ELR (cell line): ENCODE measurements around the gene DCAF16.

Source experiments
- DNase-seq: peaks from one replicate; pipeline ENCODE4 v3.0.0-alpha.2; 2015; ENCODE audit warnings: low read depth

DCAF16 gene

DNA sequence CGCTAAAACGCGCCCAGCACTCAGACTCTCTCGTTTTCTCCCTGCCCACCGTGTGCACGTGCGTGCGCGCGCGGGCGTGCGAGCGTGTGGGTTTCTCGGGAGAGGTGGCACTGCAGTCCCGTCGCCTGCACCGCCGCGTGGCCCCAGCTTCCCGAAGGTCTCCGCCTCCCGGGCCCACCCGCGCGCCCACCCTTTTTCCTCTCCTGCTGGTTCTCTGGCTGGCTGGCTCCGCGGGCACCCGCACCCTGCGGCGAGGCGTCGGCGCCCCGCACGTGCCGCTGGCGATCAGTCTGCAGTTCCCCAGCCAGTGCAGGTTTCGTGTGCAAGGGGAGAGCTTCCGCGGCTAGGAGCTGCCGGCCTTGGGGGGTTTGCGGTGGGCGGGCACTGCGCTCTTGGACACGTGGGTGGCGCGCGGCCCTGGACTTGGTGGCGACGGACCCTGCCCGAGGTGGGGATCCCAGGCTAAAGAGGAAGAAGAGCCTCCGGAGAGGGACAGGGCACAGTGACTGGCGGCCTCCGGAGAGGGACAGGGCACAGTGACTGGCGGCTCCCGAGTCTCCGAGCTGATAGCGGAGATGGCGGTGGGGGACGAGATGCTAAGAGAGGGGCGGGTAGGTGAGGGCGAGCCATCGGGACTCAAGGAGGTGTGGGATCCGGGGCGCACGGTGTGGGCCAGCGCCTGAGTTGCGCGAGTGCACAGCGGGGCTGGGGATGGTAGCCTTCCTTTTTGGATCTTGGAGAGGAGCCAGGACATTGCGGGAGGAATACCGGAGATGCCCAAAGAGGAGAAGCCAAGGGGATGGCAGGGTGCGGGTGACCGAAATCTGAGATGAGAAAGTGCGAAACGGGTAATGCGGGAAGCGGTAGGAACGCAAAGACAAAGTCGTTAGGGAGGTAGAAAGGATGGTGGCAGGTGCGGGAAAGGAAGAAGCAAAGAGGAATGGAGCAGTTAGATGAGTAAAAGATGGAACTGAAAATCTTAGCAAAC is 29.0 kb downstream of the DCAF16 start, which contains the start of gene FAM184B:
FAM184B (minus strand) TSS at position 322 of the 988 bp plus-strand sequence. CDS start 322 bp downstream, outside the sequence.
- DNase-seq: peak; percentile 4

DNA sequence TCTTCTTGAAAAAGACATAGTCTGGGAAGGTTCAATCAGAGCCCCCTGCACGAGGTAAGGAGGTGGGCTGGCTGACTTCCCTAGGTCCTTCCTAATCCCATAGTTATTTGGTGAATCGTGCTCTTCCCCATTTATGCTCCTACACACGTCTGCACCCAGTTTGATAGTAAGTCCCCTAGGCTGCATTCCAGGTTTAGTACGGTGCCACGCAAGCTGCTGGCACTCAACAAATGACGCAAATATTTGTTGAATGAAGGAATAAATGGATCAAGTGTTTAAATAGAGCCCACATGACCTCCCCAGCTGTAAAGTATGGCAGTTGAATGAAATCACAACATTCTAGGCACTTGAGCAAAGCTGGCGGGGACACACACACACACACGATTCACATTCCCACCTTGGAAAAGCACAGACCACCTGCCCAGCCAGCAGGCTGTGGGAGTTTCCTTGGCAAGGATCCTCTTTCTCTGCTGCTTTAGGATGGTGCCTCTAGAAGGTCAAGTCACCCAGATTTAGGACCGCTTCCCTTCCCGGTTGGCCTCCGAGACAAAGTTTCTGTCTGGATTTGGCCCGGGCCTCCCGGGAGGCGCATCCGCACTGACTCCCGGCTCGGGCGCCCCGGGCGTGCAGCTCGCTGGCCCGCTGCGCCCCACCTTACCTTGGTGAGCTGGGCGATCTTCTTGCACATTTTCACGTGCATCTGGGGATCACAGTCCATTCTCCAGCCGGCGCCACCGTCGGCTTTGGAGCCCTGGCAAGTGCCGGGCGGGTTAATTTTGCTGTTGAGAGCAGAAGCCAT is 29.9 kb downstream of the DCAF16 start:
- peak; percentile 13 for DNase-seq

DNA sequence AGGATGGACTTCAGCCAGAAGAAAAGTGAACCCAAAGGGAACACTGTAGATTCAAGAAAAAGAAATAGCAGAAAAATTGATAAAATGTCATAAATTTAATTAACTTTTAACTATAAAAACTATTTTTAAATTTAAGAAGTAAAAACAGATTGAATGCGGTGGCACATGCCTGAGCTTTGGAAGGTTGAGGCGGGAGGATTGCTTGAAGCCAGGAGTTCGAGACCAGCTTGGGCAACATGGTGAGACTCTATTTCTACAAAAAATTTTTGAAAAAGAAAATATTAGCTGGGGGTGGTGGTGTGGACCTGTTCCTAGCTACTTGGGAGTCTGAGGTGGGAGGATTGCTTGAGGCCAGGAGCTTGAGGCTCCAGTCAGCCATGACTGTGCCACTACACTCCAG is 32.1 kb downstream of the DCAF16 start:
- DNase-seq: no peak

DNA sequence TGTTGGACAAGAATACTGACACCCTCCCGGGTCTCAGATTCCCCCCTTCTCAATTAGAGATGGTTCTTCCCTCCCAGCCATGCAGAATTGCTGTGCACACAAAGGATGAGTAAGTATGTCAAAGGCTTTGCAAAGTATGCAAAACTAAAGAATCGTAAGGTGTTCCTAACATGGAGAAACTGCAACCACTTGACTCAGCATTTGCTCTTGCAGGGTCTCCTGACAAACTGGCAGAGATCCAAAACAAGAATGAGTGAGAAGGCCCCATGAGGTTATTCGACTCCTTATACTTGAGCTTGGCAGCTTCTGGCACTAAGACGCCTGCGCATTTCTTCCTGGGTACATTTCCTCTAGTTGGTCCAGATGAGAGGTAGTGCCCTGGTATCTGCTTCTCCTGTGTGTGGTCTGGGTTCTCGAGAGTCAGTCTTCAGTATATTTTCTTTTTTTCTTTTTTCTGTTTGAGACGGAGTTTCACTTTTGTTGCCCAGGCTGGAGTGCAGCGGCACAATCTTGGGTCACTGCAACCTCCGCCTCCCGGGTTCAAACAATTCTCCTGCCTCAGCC is 37.3 kb downstream of the DCAF16 start:
- DNase-seq: no peak

DNA sequence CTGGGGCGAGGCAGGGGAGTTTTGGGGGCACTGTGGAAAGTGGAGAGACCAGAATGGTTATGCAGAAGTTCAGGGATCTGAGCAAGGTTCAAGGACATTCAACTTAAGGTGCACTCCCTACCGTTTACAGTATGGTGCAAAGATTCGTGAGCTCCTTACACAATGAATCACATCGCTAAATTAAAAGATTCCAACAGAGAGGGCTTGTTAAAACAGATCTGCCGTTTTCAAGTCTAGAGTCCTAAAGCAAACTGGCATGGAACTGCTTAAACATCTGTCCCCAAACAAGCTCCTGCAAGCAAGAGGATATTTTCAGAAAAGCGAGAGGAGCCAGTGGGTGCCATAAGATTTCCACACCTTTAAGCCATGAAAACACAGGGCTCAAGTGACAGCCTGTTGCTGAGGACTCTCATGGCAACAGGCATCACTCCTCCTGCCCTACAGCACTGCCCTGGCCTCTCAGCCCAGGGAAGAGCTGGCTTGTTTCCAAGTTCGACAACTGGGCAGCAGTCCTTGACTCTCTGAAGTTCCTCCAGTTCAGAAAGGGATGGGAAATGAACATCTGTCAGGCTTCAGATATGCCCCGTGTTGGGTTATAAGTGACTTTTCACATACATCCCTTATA is 39.2 kb downstream of the DCAF16 start:
- DNase-seq: no peak

DNA sequence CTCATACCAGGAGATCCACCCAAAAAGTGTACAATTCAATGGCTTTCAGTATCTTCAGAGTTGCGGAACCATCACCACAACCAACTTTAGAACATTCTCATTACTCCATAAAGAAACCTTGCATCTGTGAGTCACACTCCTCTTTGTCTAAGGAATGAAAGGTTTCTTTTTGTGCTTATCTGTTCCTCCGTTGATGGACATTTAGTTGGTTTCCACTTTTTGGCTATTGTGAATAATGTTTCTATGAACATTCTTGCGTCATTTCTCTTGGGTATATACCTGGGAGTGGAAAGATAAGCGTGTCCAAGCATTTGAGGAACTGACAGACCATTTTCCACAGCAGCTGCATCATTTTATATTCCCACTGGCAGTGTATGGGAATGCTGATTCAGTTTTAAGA is 39.7 kb downstream of the DCAF16 start:
- no peak for DNase-seq

DNA sequence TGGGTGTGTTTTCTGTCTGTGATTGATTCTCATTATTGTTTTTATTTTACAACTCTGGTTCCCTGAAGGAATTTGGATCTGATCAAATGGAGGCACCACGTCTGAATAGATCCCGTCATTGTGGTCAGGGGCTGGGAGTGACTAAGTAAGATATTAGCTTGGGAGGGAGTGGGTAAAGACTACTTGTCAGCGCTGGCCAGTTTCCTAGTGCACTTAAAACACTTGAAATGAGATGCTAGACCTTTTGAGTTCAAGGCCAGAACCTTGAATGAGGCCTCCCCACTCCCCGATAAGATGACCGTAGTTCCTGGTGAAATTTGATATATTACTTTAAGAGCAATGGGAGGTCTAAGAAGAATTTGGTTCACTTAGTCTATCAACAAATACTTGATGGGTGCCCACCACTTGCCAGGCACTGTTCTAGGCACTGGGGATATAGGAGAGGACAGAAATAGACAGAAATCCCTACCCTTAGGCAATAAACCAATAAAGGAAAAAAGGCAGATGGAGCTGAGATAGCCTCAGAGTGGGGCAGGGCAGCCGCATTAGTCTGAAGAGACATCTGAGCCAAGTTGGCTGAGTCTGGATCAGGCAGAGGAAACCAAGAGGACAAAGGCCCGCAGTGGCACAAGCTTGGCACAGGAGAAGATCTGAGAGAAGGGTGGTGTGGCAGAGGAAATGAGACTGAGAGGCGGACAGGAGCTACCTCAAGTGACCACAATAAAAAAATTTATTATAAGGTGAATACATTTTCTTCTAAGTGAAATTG is 41.0 kb downstream of the DCAF16 start:
- no peak for DNase-seq

DNA sequence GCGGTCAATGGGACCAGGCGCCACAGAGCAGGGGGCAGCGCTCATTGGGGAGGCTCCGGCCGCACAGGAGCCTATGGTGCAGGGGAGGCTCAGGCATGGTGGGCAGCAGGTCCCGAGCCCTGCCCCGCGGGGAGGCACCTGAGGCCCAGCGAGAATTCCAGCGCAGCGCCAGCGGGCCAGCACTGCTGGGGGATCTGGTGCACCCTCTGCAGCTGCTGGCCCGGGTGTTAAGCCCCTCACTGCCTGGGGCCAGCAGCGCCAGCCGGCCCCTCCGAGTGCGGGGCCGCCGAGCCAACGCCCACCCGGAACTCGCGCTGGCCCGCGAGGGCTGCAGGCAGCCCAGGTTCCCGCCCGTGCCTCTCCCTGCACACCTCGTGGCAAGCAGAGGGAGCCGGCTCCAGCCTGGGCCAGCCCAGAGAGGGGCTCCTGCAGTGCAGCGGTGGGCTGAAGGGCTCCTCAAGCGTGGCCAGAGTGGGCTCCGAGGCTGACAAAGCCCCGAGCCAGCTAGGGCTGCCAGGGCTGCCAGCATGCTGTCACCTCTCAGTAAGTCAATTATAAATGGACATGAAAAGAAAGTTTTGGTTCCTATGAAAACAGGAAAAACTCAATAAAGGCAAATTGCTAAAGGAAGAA is 43.6 kb downstream of the DCAF16 start:
- DNase-seq: no peak

DNA sequence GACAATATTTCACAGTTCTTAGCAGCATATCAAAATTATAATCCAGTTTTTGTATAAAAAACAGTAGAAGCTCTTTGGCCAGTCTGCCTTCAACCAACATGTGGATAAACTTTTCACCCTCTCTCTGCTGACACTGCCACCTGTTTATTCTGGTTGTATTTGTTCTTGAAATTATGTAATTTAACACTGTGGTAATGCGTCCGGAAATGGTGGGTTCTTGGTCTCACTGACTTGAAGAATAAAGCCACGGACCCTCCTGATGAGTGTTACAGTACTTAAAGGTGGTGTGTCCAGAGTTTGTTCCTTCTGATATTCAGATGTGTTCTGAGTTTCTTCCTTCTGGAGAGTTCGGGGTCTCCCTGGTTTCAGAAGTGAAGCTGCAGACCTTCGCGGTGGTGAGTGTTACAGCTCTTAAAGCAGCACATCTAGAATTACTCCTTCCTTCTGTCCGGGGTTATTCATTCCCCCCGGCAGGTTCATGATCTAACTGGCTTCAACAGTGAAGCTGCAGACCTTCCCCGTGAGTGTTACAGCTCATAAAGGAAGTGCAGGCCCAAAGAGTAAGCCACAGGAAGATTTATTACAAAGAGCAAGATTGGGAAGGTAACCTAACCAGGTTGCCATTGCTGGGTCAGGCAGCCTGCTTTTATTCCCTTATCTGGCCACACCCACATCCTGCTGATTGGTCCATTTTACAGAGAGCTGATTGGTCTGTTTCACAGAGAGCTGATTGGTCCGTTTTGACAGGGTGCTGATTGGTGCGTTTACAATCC is 44.9 kb downstream of the DCAF16 start:
- no peak for DNase-seq

DNA sequence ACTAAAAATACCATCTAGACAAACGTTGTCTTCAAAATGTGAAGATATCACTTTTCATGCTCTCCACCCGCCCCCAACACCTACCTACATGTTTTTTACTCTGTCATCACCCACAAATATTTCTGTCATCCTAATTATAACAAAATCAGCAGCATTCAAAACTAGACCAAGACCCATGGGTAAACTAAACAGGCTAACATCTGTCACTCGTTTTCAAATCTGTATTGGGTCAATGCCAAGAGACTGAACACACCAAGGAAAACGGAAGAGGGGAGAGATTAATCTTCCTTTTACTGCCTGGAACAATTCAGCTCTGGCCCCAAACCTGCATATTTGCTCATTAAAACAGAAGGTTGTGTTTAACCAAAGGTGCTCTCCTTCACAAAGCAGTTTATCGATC is 46.6 kb downstream of the DCAF16 start:
- DNase-seq: no peak

DNA sequence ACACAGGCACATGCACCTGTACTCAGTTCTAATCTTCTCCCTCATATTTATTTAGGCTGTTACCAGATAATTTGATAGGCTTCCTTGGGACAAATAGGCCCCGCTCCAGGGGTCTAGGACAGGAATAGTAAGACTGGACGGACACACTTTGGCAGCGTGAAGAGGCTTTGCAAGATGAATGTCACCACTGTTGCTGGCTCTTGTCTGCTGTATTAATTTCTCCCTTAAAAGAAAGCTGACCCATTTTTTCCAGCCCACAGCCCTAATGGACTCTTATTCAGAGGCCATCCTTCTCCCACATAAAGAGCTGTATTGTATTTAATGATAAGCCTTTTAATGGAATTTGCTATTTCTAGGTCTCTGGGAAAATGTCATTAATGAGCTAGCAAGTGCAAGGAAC is 47.1 kb downstream of the DCAF16 start:
- DNase-seq: no peak

DNA sequence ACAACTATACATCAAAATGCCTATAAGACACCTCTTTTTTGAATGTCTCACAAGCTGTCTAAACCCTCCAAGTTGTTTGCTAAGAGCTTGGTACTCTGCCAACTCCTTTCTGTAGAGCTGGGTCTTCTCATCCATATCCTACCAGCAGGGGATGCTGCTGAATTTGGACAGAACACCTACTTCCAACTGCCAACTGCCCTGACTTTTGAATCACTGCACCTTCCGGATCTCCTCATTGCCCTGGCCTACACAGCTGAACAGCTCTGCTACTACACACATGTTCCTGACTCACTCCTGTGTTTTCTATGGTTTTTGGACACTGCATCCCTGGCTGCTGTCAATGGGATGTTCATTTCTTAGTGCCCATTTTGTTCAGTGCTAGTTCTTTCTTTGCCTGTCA is 47.8 kb downstream of the DCAF16 start:
- DNase-seq: peak; percentile 47

DNA sequence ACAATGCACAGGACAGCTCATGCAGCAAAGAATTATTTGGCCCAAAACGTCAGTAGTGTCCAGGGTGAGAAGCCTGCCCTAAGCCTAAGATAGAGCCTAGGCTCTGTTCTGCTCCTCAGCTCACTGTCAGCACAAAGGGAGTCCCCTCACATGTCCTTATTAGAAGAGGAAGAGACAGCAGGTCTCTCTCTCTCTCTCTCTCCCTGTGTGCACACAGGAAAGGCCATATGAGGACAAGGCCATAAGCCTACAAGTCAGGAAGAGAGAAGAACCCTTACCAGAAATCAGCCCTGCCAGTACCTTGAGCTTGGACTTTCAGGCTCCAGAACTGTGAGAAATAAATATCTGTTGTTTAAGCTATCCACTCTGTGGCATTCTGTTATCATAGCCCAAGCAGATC is 49.5 kb downstream of the DCAF16 start:
- no peak for DNase-seq

DNA sequence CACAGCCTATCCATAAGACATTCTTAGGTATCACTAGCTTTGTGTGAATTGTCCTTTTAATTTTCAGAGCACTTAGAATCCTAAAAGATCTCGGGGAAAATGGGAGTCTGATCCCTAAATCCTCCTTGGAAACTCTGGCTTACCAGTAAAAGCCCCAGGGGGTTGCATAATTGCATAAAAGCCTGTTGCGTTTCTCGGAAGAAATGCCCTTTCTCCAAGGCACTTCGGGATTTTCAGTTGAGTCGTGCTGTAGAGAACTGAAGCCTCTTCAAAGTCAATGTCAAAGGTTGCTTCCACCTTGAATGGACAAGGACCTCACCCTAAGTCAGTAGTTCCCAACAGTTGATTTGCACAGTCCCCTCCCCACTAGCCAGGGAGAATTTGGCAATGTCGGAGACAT is 49.9 kb downstream of the DCAF16 start:
- no peak for DNase-seq

DNA sequence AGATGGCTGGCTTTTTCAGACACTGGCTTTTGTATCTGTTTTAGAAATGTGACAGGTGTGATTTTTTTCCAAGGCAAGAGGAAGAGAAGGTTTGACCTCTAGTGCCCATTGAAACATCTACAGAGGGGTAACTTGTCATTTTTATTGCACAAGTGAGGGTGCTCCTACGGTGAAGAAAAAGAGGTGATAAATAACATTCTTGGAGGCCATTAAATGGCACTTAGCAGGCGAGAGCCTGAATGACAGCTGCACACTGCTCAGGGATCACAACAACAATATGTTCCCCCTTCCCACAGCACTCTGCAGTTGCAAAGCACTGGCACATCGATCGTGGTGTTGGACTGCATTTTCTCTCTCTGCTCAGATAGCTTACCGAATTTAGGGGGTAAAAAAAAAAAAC is 52.1 kb downstream of the DCAF16 start:
- no peak for DNase-seq

DNA sequence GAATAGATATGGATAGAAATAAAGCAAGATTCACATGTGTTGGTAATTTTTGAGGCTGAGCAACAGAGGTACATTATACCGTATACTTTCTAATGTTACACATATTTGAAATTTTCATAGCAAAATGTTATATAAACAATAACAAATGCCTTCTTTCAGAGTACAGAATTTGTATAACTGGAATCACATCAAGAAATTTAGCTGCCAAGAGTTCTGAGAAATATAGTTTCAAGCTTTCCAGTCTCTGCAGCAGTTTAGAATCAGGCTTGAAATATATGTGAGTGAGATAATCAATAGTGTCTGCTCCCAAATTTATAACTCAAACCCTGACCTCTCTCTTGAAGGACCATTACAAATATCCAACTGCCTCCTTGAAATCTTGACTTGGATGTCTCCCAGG is 52.9 kb downstream of the DCAF16 start:
- DNase-seq: no peak

DNA sequence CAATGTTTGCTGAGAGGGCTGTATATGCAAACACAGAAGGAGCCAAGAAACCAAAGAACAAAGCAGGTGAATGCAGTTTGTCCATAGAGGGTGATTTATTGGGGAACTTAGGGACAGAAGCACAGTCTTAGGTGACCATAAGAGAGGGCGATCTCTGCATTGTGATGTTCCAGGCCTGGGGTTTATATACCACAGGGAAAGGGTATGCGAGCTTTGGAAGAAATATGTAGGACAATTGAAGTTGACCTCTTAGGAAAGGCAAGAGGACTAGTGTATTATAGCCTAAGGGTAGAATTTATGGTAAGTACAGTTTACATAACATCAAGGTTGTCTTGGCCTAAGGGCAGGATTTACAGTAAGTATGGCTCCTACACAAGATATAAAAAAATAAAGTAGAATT is 56.9 kb downstream of the DCAF16 start:
- DNase-seq: no peak
